DMS79 (cell line): ENCODE results near the gene REPIN1.
"Not testable (repeated sequence)": the region's sequence is repeated elsewhere in the genome, so short reads cannot be mapped to it uniquely, and the experiment has no call there.

Experiments
- DNase-seq: peaks from one replicate; lab custom pipeline; 2025; lab: John Stamatoyannopoulos, UW

The REPIN1 gene

GRCh38 chr7:150376560-150376959, 7.9 kb downstream of the REPIN1 start:
- DNase-seq = no peak

- no peak for DNase-seq
Observed at GRCh38 chr7:150377196-150377595, 8.6 kb downstream of the REPIN1 start.

DNA sequence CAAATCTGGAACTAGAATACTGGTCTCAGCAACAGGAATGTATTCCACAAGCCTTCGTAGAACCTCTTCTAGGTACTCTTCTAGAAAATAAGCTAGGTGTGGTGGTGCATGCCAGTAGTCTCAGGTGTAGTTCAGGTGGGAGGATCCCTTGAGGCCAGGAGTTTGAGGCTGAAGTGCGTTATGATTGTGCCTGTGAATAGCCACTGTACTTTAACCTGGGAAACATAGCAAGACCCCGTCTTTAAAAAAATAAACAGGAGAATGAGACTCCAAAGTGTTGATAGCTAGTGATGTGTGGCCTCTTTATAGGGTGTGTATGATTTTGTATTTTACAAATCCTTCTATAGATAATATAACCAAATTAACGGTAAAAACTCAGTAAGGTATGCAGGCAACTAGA, 9.0 kb downstream of the REPIN1 start:
- DNase-seq = no peak

- DNase-seq = peak; percentile 19
Observed at GRCh38 chr7:150378115-150378852, 9.7 kb downstream of the REPIN1 start.

GRCh38 chr7:150378853-150379440, 10.3 kb downstream of the REPIN1 start, which contains the start of gene ZNF775:
Gene ZNF775 (plus strand): TSS chr7:150379330. CDS start chr7:150388471, 9,141 bp downstream.
- peak; percentile 85 for DNase-seq

DNA sequence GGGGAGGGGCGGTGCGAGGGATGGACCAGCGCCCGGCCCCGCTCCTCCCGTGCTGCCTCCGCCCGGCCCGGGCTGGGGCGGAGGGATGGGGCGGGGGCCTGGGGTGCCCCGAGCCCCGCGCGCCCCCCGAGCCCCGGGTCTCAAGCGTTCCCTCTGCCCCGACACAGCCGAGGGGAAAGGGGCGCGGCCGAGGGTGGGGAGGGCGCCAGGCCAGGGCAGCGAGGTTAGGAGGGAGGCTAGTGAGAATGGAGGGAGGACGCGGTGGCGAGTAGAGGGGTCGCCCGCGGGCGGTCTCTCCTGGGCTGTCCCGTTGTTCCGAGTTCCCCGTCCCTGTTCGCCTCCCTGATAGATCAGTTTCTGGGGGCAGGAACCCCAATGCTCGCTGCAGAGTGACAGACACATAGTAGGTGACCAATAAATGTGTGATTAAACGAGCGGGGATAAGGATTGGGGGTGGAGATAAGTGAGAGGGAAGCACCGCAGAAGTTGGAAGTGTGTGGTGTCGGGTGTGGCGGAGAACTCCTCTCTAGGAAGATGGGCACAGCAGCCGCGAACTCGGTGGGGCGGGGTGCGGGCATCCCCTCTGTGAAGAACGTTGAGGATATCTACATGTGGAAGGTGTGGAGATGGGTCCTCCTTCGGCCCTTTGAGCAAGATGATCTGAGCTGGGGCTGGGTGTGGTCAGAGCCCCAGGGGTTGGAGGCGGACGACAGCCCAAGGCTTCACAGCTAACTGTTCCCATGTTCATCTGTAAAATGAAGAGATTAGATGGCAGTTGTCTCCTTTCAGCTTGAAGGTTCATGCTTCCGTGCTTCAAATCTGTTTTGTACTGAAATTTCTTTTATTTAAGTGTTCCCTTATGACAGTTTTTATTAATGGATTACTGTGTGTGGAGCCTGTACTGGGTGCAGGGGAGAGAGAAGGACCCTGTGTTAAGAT, 11.1 kb downstream of the REPIN1 start:
- peak; percentile 10 for DNase-seq

- no peak for DNase-seq
Observed at GRCh38 chr7:150380463-150380862, 11.8 kb downstream of the REPIN1 start.

DNA sequence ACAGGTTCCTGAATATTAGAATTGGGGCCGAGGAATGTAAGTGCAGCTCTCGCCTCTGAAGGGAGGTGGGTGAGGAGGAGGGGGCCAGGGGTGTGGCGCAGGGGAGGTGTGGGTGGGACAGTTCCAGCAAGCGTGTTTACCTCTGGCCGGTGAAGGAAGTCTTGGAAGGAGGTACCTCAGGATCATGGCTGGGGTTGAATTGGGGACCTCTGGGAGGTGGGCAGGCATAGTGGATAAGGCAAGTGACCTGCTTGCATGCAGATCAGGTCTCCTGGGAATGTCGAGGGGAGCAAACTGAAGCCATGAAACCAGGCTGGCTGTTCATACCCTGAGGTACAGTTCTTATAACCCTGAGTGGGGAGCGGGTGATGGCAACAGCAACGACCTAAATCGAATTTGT, 12.5 kb downstream of the REPIN1 start:
- DNase-seq = no peak

GRCh38 chr7:150381785-150382122, 13.1 kb downstream of the REPIN1 start:
- no peak for DNase-seq

GRCh38 chr7:150382123-150382843, 13.7 kb downstream of the REPIN1 start:
- DNase-seq = no peak

DNA sequence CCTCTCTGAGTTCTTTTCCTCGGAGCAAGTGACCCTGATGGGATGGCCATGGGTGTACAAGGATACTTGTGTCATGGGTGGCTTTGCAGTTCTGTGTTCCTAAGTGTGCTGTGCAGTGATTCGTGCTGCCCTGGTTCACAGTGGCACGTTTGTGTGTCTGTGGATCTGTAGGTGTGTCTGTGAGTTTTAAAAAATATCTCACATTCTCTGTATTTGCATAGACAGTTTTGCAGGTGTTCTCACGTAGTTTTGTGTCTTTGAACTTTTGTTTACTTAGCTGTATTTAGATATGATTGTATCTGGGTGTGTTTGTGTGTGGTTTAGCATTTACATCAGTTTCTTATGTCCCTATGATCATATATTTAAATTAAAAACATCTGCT, 14.2 kb downstream of the REPIN1 start:
- DNase-seq = no peak

DNA sequence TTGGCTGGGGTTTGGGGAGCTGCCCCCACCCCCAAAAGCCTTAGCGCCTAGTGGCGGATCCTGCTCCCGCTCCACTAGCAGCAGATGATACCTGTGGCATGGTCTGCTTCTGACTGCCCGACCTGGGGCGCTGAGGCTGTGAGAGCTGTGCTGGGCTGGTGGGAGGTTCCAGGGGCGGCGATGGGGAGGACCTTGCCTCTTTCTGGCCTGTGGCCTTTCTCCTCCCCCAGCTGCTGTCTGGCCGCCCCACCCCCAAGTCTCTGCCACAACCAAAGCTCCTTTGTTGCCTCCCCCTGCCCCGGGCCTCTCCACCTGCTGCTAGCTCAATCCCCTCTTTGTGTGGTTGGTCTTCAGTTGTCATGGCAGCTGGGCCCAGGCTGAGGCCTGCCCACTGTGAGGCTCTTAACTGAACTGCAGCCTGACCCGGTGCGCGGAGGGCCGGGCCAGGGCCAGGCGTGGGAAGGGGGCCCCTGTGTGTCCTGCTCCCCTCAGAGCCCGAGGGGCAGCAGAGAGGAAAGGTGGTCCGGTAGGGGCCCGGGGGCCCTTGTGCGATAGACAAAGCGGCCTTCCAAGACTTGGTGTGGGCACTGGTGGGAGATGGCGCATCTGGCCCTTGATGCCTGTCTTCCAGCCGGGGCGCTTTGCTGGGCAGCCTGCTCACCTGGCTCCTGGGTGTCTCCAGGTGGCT, 15.2 kb downstream of the REPIN1 start:
- DNase-seq = peak; percentile 84

GRCh38 chr7:150384406-150385301, 16.0 kb downstream of the REPIN1 start:
- no peak for DNase-seq

DNA sequence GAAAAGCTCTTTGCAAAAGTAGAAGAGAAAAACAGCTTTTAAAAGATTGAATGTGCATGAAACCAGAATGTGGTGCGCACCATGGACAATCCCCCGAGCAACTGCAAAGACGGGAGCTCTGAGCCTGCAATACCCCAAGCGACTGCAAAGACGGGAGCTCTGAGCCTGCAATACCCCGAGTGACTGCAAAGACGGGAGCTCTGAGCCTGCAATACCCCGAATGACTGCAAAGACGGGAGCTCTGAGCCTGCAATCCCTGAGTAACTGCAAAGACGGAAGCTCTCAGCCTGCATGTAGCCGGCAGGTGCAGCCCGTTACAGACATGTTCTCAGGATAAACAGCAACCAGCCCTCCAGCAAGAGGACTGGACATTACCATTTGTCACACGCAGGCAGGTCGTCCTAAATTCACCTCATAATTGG, 16.7 kb downstream of the REPIN1 start:
- no peak for DNase-seq

DNA sequence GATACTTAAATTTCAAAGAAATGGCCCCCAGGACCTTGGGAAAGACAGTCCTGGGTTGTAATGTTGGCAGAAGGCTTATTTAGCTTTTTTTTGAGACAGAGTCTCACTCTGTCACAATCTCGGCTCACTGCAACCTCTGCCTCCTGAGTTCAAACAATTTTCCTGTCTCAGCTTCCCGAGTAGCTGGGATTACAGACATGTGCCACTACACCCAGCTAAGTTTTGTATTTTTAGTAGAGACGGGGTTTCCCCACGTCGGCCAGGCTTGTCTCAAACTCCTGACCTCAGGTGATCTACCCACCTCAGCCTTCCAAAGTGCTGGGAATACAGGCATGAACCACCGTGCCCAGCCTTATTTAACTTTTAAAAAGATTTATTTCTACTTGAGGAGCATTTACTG, 17.3 kb downstream of the REPIN1 start:
- DNase-seq = not testable (repeated sequence)

- DNase-seq = no peak
Observed at GRCh38 chr7:150388306-150388705, 19.7 kb downstream of the REPIN1 start.

GRCh38 chr7:150388709-150389531, 20.3 kb downstream of the REPIN1 start:
- DNase-seq = no peak

GRCh38 chr7:150389532-150389816, 20.9 kb downstream of the REPIN1 start:
- DNase-seq = no peak

GRCh38 chr7:150390205-150390604, 21.6 kb downstream of the REPIN1 start:
- no peak for DNase-seq

DNA sequence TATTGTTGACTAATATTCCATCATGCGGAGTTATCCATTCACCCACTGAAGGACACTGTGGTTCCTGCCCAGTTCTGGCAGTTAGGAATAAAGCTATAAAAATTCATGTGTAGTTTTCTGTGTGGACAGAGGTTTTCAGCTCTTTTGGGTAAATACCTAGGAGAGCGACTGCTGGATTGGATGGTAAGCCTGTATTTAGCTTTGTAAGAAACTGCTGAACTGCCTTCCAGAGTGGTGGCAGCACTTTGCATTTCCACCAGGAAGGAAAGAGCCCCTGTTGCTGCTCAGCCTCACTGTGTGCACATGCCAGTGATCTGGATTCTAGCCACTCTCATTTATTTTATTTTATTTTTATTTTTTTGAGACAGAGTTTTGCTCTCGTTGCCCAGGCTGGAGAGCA, 24.7 kb downstream of the REPIN1 start:
- no peak for DNase-seq
